ENCODE data around the gene CNN1. TPM values are rescaled to one million over a fixed set of nuclear protein-coding genes. Genes with fewer than 3 reads are reported as not detected.

CNN1 gene
- total RNA-seq, 2 donors from 2014 or later = 10.9 to 15.2 TPM

DNA sequence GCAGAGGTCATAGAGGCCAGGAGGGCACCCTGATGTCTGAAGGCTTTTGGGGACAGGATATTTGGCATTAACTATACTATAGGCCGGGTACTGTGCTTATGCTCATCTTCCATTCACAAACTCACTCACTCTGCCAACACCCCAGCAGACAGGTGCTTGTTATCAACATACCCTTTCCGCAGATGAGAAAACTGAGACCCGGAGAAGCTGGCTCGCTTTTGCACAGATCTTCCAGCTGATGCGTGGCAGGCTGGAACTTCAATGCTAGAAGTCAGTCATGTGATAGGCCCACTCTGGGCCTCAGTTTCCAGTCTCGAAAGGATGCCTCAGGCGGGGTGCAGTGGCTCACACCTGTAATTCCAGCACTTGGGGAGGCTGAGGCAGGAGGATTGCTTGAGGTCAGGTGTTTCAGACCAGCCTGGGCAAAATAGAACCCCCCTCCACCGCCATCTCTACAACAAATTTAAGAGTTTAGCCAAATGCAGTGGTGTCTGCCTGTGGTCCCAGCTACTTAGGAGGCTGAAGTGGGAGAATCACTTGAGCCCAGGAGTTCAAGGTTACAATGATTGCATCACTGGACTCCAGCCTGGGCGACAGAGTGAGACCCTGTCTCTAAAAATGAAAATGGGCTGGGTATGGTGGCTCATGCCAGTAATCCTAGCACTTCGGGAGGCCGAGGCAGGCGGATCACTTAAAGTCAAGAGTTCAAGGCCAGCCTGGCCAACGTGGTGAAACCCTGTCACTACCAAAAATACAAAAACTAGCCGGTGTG lies 9.5 kb downstream of the CNN1 start:
- H3K27me3 ChIP-seq = no peaks in the 10 kb centered on the region
- TF ChIP-seq, protein P1, sequence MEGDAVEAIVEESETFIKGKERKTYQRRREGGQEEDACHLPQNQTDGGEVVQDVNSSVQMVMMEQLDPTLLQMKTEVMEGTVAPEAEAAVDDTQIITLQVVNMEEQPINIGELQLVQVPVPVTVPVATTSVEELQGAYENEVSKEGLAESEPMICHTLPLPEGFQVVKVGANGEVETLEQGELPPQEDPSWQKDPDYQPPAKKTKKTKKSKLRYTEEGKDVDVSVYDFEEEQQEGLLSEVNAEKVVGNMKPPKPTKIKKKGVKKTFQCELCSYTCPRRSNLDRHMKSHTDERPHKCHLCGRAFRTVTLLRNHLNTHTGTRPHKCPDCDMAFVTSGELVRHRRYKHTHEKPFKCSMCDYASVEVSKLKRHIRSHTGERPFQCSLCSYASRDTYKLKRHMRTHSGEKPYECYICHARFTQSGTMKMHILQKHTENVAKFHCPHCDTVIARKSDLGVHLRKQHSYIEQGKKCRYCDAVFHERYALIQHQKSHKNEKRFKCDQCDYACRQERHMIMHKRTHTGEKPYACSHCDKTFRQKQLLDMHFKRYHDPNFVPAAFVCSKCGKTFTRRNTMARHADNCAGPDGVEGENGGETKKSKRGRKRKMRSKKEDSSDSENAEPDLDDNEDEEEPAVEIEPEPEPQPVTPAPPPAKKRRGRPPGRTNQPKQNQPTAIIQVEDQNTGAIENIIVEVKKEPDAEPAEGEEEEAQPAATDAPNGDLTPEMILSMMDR (IDR thresholded peaks at IDR 0.05) = no peak
- TF ChIP-seq POLR2A (IDR thresholded peaks at IDR 0.05) = no peak
- ATAC-seq (no peak), DNase-seq (no peak)
- no peaks in the 10 kb centered on the region for H3K4me1 ChIP-seq
- H3K9me3 ChIP-seq = no peaks in the 10 kb centered on the region
- H3K4me3 ChIP-seq = no peak overlapping the region
- intact Hi-C loops (cut with DNase I) = no loop called here
- H3K27ac ChIP-seq = no peak overlapping the region
- WGBS, 2 donors = 56 to 84% methylated on average over 5 to 14 of the region's 14 CpGs
- H3K36me3 ChIP-seq (replicated peaks in 1 of 2; ENCODE audit: insufficient read depth in 1 of 2, low read depth in 2 of 2) = peaks cover 0 to 6% of the 10 kb centered on the region in 2 donors

DNA sequence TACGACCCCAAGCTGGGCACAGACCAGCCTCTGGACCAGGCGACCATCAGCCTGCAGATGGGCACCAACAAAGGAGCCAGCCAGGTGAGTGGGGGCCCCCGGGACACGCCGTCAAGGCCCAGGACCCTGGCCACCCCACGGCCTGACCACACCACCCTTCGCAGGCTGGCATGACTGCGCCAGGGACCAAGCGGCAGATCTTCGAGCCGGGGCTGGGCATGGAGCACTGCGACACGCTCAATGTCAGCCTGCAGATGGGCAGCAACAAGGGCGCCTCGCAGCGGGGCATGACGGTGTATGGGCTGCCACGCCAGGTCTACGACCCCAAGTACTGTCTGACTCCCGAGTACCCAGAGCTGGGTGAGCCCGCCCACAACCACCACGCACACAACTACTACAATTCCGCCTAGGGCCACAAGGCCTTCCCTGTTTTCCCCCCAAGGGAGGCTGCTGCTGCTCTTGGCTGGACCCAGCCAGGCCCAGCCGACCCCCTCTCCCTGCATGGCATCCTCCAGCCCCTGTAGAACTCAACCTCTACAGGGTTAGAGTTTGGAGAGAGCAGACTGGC lies 10.8 kb downstream of the CNN1 start:
- Histone ChIP-seq H3K4me3 (no peak overlapping the region), H3K9me3 (no peaks in the 10 kb centered on the region), H3K27me3 (no peaks in the 10 kb centered on the region), H3K4me1 (no peaks in the 10 kb centered on the region), H3K36me3 (replicated peaks in 1 of 2; ENCODE audit: insufficient read depth in 1 of 2, low read depth in 2 of 2) (peaks cover 0 to 13% of the 10 kb centered on the region in 2 donors), H3K27ac (no peak overlapping the region)
- ATAC-seq (no peak), DNase-seq (no peak)
- intact Hi-C loops (cut with DNase I) = no loop called here
- TF ChIP-seq POLR2A (IDR thresholded peaks at IDR 0.05) = no peak
- TF ChIP-seq, protein P1 (IDR thresholded peaks at IDR 0.05) = no peak
- WGBS, 2 donors = 81 to 90% methylated on average over 3 to 19 of the region's 24 CpGs

DNA sequence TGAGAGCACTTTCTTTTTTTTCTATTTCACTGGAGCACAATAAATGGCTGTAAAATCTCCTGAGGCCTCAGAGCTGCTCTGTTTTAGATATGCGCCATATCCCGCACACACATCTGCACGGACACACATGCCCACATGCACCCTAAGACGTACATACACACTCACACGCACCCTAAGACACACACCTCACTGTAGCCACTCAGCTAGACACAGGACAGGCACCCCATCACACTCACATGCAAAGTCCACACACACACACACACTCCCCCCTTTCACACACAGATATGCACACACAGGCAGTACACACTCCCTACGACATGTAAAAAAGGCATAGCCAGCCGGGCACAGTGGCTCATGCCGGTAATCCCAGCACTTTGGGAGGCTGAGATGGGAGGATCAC lies 11.6 kb downstream of the CNN1 start:
- intact Hi-C loops (cut with DNase I) = no loop called here
- ATAC-seq = no peak
- H3K4me3 ChIP-seq = no peak overlapping the region
- no peak overlapping the region for H3K27ac ChIP-seq
- no peak for DNase-seq
- peaks cover 0 to 13% of the 10 kb centered on the region in 2 donors for H3K36me3 ChIP-seq (replicated peaks in 1 of 2; ENCODE audit: insufficient read depth in 1 of 2, low read depth in 2 of 2)
- H3K4me1 ChIP-seq = no peaks in the 10 kb centered on the region
- WGBS, 2 donors = 79 to 87% methylated on average over 8 of the region's 8 CpGs
- H3K27me3 ChIP-seq = no peaks in the 10 kb centered on the region
- no peak for TF ChIP-seq POLR2A (IDR thresholded peaks at IDR 0.05)
- TF ChIP-seq, protein P1 (IDR thresholded peaks at IDR 0.05) = no peak
- no peaks in the 10 kb centered on the region for H3K9me3 ChIP-seq

DNA sequence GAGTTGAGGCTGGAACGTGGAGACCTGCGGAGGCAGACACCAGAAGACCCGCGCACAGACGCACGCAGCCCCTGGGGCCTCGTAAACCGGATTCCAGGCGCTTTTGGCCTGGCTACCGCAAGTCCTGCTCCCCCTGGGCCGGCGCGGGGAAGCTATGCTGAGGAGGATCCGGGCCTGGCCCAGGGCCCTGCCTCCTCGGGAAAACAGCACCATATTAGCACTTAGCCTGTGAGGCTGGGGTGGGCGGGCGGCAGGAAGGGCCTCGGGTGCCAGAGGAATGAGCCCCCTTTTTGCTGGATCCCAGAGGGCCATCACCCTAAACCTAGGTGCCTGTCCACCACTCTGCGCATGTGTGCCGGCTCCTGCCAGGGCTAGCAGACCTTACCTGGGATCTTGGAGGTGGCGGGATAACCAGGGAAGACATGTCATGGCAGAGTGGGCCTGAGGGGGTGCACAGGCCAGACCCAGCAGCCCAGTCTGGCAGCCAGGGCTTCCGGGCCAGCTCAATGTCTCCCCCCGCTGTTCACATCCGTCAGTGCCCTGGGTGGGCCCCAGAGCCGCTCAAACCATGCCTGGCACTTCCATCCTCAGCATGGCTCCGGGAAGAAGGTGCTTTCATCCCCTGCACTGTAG lies 13.1 kb downstream of the CNN1 start:
- Histone ChIP-seq H3K4me3 (no peak overlapping the region), H3K4me1 (peaks cover 3% of the 10 kb centered on the region), H3K27me3 (no peaks in the 10 kb centered on the region), H3K27ac (no peak overlapping the region), H3K36me3 (replicated peaks in 1 of 2; ENCODE audit: insufficient read depth in 1 of 2, low read depth in 2 of 2) (peaks cover 0 to 13% of the 10 kb centered on the region in 2 donors), H3K9me3 (no peaks in the 10 kb centered on the region)
- WGBS, 2 donors = 81 to 89% methylated on average over 9 to 15 of the region's 26 CpGs
- no peak for DNase-seq
- no peak for ATAC-seq
- intact Hi-C loops (cut with DNase I) = no loop called here
- no peak for TF ChIP-seq POLR2A (IDR thresholded peaks at IDR 0.05)
- TF ChIP-seq, protein P1 (IDR thresholded peaks at IDR 0.05) = no peak

Data from body of pancreas (tissue), 4 donors.